Upper lobe of left lung (tissue), 6 donors: ENCODE data around the gene CIB1. TPM values are rescaled to one million over a fixed set of nuclear protein-coding genes. Genes with fewer than 3 reads are reported as not detected.

Experiments used
- ATAC-seq, 2 donors: fragments of 200-7000 bp; cut with Tn5 transposase; one replicate each; pipeline ENCODE4 v1.9.1; 2022; ENCODE audit warnings: mild to moderate bottlenecking in 2 of 2, moderate library complexity in 2 of 2; ENCODE audit not compliant: low FRiP score in 2 of 2
- DNase-seq, 2 donors: peaks; one replicate each; pipeline ENCODE4 v3.0.0-alpha.2; 2019 to 2020
- H3K27ac ChIP-seq, 4 donors: fragments of 200-600 bp; sonication (generic); one replicate each; pipeline ENCODE4 v1.5.1; 2016 to 2019
- H3K27me3 ChIP-seq, 4 donors: fragments of 200-600 bp; sonication (generic); one replicate each; pipeline ENCODE4 v1.5.1; 2017 to 2019
- H3K36me3 ChIP-seq, 4 donors: fragments of 200-600 bp; sonication (generic); one replicate each; pipeline ENCODE4 v1.5.1; 2016 to 2019
- H3K4me1 ChIP-seq, 4 donors: fragments of 200-600 bp; sonication (generic); one replicate each; pipeline ENCODE4 v1.5.1; 2018 to 2019
- H3K4me3 ChIP-seq, 4 donors: fragments of 200-600 bp; sonication (generic); one replicate each; pipeline ENCODE4 v1.5.1; 2017 to 2019; ENCODE audit warnings: mild to moderate bottlenecking in 2 of 4, moderate library complexity in 1 of 4
- H3K9me3 ChIP-seq, 4 donors: fragments of 200-600 bp; sonication (generic); one replicate each; pipeline ENCODE4 v1.5.1; 2018 to 2019
- EP300 ChIP-seq, 4 donors: sonication (generic); formaldehyde crosslinking; IDR thresholded peaks; one replicate each; pipeline ENCODE4 v1.5.1; 2017; ENCODE audit warnings: antibody characterized with exemption in 4 of 4, control low read depth in 2 of 4
- POLR2A ChIP-seq, 4 donors: fragments of 450-650 bp; IDR thresholded peaks; one replicate each; pipeline ENCODE4 v1.5.1; 2016 to 2017; ENCODE audit warnings: antibody characterized with exemption in 4 of 4, mild to moderate bottlenecking in 2 of 4
- POLR2AphosphoS5 ChIP-seq, 2 donors: sonication (generic); formaldehyde crosslinking; IDR thresholded peaks; one replicate each; pipeline ENCODE4 v1.5.1; 2017; ENCODE audit warnings: antibody characterized with exemption in 2 of 2
- WGBS, 2 donors: methylation state at CpG; one replicate each; pipeline ENCODE4 v1.1.5; 2017 to 2018; 5-methylcytosine and 5-hydroxymethylcytosine counted together
- total RNA-seq, 6 donors: library from RNA; depleted of rRNA in 4 of 6; stranded (reverse); fragments of >200 nt in 4 of 6; gene quantifications; one replicate each; pipeline versions ENCODE4 v1.1.0 to v1.2.1, GENCODE V29; 2016 to 2021
- TF ChIP-seq, protein P1 (sequence below), 6 experiments: fragments of 450-650 bp in 4 of 6; fragments of 200-600 bp in 2 of 6; sonication (generic) in 2 of 6; IDR thresholded peaks; one replicate each; pipeline ENCODE4 v1.5.1; 2016 to 2019; ENCODE audit warnings: antibody characterized with exemption in 6 of 6
- donor health status: DM: no; HTN: no; CAD: no; lungs with moderate emphysema.
- donor health status: DM: no; HTN: yes; CAD: no; lungs with severe emphysema.

CIB1 gene
- total RNA-seq, 6 donors from 2014 or later = 40.9 to 89.6 (median 75.5) TPM

DNA sequence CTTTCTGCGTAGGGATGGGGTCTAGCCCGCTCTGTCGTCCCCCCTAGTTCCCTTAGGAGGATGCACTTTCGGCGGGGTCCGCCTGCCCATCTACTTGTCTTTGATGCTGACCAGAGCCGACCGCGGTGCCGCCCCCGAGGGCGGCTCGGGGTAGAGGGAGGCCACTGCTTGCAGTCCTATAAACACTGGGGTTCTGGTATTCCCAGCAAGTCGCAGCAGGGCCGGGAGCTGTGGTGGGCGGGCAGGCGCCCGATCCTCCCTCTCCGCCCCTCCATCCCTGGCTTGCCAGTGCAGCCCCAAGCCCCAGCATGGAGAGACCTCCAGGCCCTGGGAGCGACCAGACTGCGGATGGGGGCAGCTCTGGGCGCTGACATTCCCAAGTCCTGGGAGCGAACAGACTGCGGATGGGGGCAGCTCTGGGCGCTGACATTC lies 31.8 kb downstream of the CIB1 start:
- H3K4me1 ChIP-seq = peaks cover 20 to 48% (median 27%) of the 10 kb centered on the region in 4 donors
- peak in 1 of 2 donors; percentile 21 for ATAC-seq
- WGBS, 2 donors = 13 to 23% methylated on average over 12 to 21 of the region's 25 CpGs
- no peaks in the 10 kb centered on the region for H3K27me3 ChIP-seq
- peak overlapping the region; percentile 68 to 89 (median 81) for H3K27ac ChIP-seq
- TF ChIP-seq POLR2A (IDR thresholded peaks at IDR 0.05) (no peak), POLR2AphosphoS5 (IDR thresholded peaks at IDR 0.05) (no peak), EP300 (IDR thresholded peaks at IDR 0.05) (no peak)
- TF ChIP-seq, protein P1, sequence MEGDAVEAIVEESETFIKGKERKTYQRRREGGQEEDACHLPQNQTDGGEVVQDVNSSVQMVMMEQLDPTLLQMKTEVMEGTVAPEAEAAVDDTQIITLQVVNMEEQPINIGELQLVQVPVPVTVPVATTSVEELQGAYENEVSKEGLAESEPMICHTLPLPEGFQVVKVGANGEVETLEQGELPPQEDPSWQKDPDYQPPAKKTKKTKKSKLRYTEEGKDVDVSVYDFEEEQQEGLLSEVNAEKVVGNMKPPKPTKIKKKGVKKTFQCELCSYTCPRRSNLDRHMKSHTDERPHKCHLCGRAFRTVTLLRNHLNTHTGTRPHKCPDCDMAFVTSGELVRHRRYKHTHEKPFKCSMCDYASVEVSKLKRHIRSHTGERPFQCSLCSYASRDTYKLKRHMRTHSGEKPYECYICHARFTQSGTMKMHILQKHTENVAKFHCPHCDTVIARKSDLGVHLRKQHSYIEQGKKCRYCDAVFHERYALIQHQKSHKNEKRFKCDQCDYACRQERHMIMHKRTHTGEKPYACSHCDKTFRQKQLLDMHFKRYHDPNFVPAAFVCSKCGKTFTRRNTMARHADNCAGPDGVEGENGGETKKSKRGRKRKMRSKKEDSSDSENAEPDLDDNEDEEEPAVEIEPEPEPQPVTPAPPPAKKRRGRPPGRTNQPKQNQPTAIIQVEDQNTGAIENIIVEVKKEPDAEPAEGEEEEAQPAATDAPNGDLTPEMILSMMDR (IDR thresholded peaks at IDR 0.05) = no peak
- peaks cover 0 to 26% (median 3%) of the 10 kb centered on the region in 4 donors for H3K36me3 ChIP-seq
- no peaks in the 10 kb centered on the region for H3K9me3 ChIP-seq
- DNase-seq = peak in 1 of 2 donors; percentile 81
- peak overlapping the region; percentile 67 to 82 (median 73) for H3K4me3 ChIP-seq

DNA sequence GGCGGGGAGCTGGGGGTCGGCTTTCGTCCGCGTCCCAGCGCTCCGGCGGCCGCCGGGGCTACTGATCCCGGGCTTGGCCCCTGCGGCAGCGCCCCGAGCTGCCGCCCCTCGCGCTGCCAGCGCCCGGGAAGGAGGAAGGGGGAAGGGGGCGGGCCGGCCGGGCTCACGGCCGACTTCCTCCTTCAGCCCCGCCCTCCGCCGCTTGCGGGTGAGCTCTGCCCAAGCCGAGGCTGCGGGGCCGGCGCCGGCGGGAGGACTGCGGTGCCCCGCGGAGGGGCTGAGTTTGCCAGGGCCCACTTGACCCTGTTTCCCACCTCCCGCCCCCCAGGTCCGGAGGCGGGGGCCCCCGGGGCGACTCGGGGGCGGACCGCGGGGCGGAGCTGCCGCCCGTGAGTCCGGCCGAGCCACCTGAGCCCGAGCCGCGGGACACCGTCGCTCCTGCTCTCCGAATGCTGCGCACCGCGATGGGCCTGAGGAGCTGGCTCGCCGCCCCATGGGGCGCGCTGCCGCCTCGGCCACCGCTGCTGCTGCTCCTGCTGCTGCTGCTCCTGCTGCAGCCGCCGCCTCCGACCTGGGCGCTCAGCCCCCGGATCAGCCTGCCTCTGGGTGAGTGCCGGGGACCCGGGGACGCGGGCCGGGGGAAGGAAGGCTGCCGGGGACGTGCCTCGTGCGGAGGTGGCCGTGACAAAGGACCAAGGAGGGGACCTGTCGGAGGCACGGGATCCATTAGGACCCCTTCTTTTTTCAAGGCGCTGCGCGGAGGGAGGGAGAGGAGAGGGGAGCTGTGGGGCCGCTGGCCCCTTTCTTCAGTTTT lies 32.4 kb downstream of the CIB1 start, which contains the start of gene SEMA4B:
Gene SEMA4B (plus strand): TSS at position 201 of the 814 bp plus-strand sequence. CDS start 249 bp downstream, at position 450.
- DNase-seq = peak; percentile 89 to 95
- TF ChIP-seq POLR2A (IDR thresholded peaks at IDR 0.05) (peak in 1 of 4 donors; percentile 71), EP300 (IDR thresholded peaks at IDR 0.05) (no peak), POLR2AphosphoS5 (IDR thresholded peaks at IDR 0.05) (peak in 1 of 2 donors; percentile 56)
- TF ChIP-seq, protein P1 (IDR thresholded peaks at IDR 0.05) = peak in 2 of 6 experiments; percentile 10 to 22
- Histone ChIP-seq H3K36me3 (peaks cover 0 to 20% (median 1%) of the 10 kb centered on the region in 4 donors), H3K9me3 (no peaks in the 10 kb centered on the region), H3K27me3 (no peaks in the 10 kb centered on the region), H3K27ac (peak within 1 kb of the TSS; percentile 68 to 89 (median 81)), H3K4me1 (peaks cover 20 to 48% (median 27%) of the 10 kb centered on the region in 4 donors), H3K4me3 (peak within 1 kb of the TSS; percentile 67 to 82 (median 73))
- peak; percentile 83 to 94 for ATAC-seq
- 1% methylated on average over 23 of the region's 88 CpGs; no CpG with 5 or more reads in 1 of the 2 donors for WGBS, 2 donors

DNA sequence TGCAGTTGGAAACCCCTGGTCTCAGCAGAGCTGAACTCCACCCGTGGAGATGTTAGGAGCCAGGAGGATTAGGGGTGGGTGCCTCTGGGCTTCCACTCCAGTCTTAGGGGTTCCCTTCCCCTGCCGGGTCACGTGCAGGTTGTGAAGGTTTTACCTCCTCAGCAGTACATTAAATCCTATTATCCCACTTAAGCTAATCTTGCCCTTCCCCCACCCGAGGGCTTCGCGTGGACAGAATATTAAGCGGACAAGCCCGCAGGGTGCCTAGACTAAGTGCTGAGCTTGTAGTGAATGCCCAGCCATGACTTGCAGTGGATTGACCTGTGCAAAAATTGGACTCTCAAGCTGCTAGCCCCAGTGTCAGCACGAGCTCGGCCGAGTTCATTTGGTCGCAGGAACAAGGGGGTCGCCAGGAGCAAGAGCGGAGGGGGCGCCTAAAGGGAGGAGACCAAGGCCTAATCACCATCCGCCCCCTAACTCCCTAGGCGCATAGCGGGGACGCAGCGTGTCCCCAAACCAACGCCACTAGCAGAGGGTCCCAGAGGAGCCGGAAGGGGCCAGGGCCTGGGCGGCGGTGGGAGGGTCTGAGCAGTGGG lies 33.1 kb downstream of the CIB1 start:
- no peaks in the 10 kb centered on the region for H3K27me3 ChIP-seq
- peaks cover 0 to 18% (median 0%) of the 10 kb centered on the region in 4 donors for H3K36me3 ChIP-seq
- ATAC-seq (no peak), DNase-seq (no peak)
- H3K9me3 ChIP-seq = no peaks in the 10 kb centered on the region
- peak overlapping the region; percentile 67 to 82 (median 73) for H3K4me3 ChIP-seq
- WGBS, 2 donors = 21 to 25% methylated on average over 21 of the region's 24 CpGs
- H3K27ac ChIP-seq = peak overlapping the region; percentile 68 to 89 (median 81)
- TF ChIP-seq POLR2AphosphoS5 (IDR thresholded peaks at IDR 0.05) (no peak), POLR2A (IDR thresholded peaks at IDR 0.05) (no peak), EP300 (IDR thresholded peaks at IDR 0.05) (no peak)
- TF ChIP-seq, protein P1 (IDR thresholded peaks at IDR 0.05) = no peak
- peaks cover 20 to 40% (median 25%) of the 10 kb centered on the region in 4 donors for H3K4me1 ChIP-seq

DNA sequence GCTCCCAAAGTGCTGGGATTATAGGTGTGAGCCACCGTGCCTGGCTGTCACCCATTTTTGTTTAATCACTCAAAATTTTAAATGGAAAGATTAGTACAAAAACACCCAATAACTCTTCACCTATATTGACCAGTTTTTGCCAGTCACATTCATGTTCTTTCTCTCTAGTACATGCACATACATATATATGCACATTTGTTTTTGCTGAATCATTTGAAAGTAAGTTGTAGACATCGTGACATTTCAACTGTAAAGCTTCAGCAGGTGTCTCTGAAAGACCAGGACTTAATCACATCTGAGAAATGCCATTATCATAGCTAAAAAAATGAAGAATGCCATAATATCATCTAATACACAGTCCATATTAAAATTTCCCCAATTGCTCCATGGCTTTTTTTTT lies 39.1 kb downstream of the CIB1 start:
- no peak overlapping the region for H3K4me3 ChIP-seq
- peaks cover 30 to 39% (median 34%) of the 10 kb centered on the region in 4 donors for H3K4me1 ChIP-seq
- no peaks in the 10 kb centered on the region for H3K27me3 ChIP-seq
- no peaks in the 10 kb centered on the region for H3K9me3 ChIP-seq
- ATAC-seq = no peak
- WGBS, 2 donors = 88 to 90% methylated on average over 2 of the region's 2 CpGs
- H3K27ac ChIP-seq = no peak overlapping the region
- no peak for DNase-seq
- peaks cover 0 to 4% (median 0%) of the 10 kb centered on the region in 4 donors for H3K36me3 ChIP-seq
- TF ChIP-seq POLR2AphosphoS5 (IDR thresholded peaks at IDR 0.05) (no peak), EP300 (IDR thresholded peaks at IDR 0.05) (no peak), POLR2A (IDR thresholded peaks at IDR 0.05) (no peak)
- TF ChIP-seq, protein P1 (IDR thresholded peaks at IDR 0.05) = no peak
